ENCODE data around the gene TMEM37.

The TMEM37 gene

DNA sequence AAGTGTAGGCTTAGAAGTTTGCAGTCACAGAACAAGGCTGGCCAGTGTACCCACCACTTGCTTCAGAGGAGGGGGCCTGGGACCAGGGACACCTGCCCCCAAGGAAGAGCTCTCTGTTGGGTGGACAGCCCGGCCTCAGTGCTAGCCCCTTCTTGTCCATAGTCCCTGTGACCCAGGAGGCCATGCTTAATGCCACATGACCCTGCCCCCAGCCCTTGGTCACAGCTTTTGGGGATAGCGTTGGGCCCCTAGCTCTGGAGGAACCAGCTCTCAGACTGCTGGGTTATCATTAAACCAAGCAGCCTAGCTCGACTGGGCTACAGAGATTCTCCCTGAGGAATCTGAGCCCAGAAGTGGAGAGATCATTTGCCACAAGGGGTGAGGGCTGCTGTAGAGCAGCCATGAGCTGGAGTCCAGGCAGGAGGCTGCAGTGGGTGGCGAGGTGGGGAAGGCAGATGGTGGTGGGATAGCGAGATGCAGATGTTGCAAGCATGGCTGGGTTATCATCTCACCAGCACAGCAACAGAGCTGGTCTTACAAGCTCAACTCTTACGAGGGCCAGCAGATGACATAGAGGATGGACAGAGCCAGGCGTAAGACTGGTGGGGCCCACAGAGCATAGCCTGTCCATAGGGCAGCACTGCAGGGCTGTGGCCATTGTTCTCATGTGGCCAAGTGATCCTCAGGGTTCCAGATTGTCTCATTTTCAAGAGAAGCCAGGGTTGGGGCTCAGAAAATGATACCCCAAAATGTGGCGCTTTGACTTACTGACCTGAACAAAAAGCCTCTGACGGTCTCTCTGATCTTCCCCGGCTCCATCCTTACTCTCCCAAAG lies 7.2 kb upstream of the TMEM37 start:
- no peak overlapping the region for H3K4me3 ChIP-seq
- peaks cover 24% of the 10 kb centered on the region for H3K9me3 ChIP-seq
- no peak overlapping the region for H3K4me2 ChIP-seq
- peaks cover 13% of the 10 kb centered on the region for H3K4me1 ChIP-seq
- no peak for TF ChIP-seq Cebpa-rat (IDR thresholded peaks at IDR 0.05)
- no peak overlapping the region for H3K27ac ChIP-seq
- H4K20me1 ChIP-seq, result no peaks in the 10 kb centered on the region
- no peaks in the 10 kb centered on the region for H3K27me3 ChIP-seq
- no peak overlapping the region for H3K9ac ChIP-seq
- no peaks in the 10 kb centered on the region for H3K36me3 ChIP-seq

DNA sequence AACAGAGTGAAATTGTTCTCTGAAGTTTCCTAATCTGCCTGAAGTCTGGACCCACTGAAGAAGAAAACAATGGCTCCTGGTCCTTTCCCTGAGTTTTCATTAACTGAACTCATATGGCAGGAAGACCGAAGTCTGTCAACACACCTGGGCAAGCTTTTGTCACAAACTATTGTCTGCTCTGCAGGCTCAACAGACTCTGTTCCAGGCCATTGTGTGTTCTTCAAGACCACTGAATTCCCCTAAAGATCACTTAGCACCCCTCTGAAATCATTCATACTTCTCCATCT lies 6.6 kb upstream of the TMEM37 start:
- Histone ChIP-seq H4K20me1 (no peaks in the 10 kb centered on the region), H3K4me3 (no peak overlapping the region), H3K4me2 (no peak overlapping the region), H3K9me3 (peaks cover 21% of the 10 kb centered on the region), H3K27me3 (0 out of 2 replicates have a peak, but pooled peaks cover 2% of the 10 kb centered on the region), H3K9ac (no peak overlapping the region), H3K27ac (no peak overlapping the region), H3K36me3 (no peaks in the 10 kb centered on the region), H3K4me1 (peaks cover 15% of the 10 kb centered on the region)
- no peak for TF ChIP-seq Cebpa-rat (IDR thresholded peaks at IDR 0.05)

DNA sequence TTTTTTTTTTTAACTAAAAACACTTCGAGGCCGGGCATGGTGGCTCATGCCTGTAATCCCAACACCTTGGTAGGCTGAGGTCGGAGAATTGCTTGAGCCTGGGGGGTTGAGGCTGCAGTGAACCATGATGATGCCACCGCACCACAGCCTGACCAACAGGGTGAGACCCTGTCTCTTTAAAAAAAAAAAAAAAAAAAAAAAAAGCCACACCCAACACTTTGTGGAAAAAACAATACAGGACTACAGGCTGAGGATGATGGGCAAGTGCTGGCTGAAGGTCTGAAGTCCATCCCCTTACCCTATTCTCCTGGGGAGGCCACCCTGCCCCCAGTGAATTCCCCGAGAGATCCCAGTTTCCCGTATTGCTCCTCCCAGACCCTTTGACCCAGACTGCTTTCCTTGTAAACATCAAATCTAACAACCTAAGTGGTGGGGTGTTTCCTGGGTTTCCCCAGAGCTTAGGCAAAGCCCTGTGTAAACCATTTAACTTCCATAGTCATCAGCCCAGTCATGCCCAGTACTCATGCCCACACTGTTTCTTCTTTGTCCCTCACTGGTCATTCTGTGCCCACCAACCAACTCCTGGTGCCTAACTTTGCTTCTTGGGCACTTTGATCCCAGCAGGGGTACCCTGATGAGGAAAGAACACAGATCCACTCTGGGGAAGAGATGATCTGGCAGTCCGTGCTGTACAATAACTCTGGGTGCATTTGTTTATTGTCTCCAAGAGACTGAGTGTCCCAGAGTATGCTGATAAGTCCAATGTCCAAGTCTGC lies 5.8 kb upstream of the TMEM37 start:
- Histone ChIP-seq H3K36me3 (no peaks in the 10 kb centered on the region), H3K4me2 (peak overlapping the region; percentile 18; the same call in 1 of the 2 replicates), H3K9me3 (peaks cover 16% of the 10 kb centered on the region), H3K4me1 (peaks cover 22% of the 10 kb centered on the region), H3K4me3 (no peak overlapping the region), H3K9ac (no peak overlapping the region), H4K20me1 (no peaks in the 10 kb centered on the region; the same call in 1 of the 2 replicates), H3K27ac (no peak overlapping the region), H3K27me3 (0 out of 2 replicates have a peak, but pooled peaks cover 3% of the 10 kb centered on the region)
- no peak for TF ChIP-seq Cebpa-rat (IDR thresholded peaks at IDR 0.05)

DNA sequence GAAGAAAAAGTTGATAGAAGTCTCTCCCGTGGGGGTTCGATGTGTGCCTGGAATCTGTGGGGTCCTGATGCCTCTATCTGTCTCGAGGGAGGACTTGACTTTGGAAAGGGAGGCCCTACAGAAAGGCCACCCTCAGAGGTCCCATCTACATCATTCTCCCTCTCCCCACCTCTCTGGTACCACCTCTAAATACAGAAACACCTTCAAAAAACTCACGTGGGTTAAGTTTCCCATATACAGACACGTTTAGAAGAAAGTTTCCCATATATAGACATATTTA lies 5.3 kb upstream of the TMEM37 start:
- H3K4me2 ChIP-seq, result no peak overlapping the region

DNA sequence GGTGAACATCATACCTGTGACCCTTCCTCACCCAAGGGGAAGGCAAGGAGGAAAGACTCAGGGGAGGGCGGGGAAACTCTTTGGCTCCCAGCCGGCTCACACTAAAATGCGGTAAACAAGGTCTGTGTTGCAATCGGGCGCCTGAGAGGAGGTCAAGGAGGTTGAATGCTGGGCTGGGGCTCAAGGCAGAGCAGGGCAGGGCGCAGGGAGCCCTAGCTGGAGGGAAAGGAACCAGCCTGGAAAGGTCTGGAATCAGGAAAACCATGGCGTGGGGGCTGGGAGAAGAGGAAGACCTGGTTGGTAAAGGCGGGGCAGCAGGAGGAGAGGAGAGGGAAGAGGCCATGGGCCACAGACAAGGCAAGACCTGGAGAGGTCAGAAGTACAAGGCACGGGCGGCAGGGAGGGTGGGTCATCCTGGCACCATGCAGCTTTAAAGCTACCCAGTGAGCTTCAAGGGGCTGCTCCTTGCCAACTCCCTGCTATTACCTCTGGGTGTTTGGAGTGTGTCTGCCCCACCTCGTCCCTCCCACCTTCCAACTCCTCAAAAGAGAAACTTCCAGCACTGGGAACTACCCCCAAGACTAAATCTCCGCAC lies 4.8 kb upstream of the TMEM37 start:
- Histone ChIP-seq H3K4me2 (no peak overlapping the region), H3K9ac (no peak overlapping the region), H3K27me3 (0 out of 2 replicates have a peak, but pooled peaks cover 3% of the 10 kb centered on the region), H3K9me3 (peaks cover 5% of the 10 kb centered on the region; the same call in 1 of the 2 replicates), H4K20me1 (peaks cover 6% of the 10 kb centered on the region; the same call in 1 of the 2 replicates), H3K4me3 (no peak overlapping the region), H3K36me3 (no peaks in the 10 kb centered on the region), H3K27ac (no peak overlapping the region), H3K4me1 (peaks cover 31% of the 10 kb centered on the region)
- TF ChIP-seq Cebpa-rat (IDR thresholded peaks at IDR 0.05), result no peak

More for the DNA sequence above, 5.3 kb upstream of the TMEM37 start:
- Histone ChIP-seq H3K27ac (no peak overlapping the region), H3K4me1 (peaks cover 28% of the 10 kb centered on the region), H3K4me3 (no peak overlapping the region), H3K27me3 (0 out of 2 replicates have a peak, but pooled peaks cover 3% of the 10 kb centered on the region), H4K20me1 (peaks cover 4% of the 10 kb centered on the region; the same call in 1 of the 2 replicates), H3K9me3 (peaks cover 10% of the 10 kb centered on the region), H3K9ac (no peak overlapping the region), H3K36me3 (no peaks in the 10 kb centered on the region)
- no peak for TF ChIP-seq Cebpa-rat (IDR thresholded peaks at IDR 0.05)

DNA sequence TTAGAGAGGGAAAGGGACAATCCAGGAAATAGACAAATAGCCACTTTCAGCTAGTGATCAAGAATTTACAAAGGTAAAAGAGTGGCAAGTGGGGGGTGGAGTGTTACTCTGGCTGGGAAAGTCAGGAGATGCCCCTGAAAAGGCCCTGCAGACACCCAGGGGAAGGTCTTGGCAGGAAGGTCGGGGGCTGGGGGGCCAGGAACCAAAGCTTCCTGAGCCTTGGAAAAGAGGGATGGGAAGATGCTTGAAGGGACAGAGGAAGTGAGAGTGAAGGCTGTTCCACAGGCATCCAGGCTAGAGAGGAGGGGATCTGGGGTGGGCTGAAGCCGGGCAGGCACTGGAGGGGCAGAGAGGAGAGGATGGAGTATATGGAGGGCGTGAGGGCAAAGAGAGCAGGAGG lies 3.9 kb upstream of the TMEM37 start:
- Histone ChIP-seq H4K20me1 (peaks cover 6% of the 10 kb centered on the region; the same call in 1 of the 2 replicates), H3K36me3 (no peaks in the 10 kb centered on the region), H3K4me1 (peaks cover 31% of the 10 kb centered on the region), H3K27me3 (peaks cover 11% of the 10 kb centered on the region), H3K4me3 (no peak overlapping the region), H3K27ac (no peak overlapping the region), H3K4me2 (no peak overlapping the region), H3K9me3 (no peaks in the 10 kb centered on the region), H3K9ac (no peak overlapping the region)
- TF ChIP-seq Cebpa-rat (IDR thresholded peaks at IDR 0.05), result no peak

DNA sequence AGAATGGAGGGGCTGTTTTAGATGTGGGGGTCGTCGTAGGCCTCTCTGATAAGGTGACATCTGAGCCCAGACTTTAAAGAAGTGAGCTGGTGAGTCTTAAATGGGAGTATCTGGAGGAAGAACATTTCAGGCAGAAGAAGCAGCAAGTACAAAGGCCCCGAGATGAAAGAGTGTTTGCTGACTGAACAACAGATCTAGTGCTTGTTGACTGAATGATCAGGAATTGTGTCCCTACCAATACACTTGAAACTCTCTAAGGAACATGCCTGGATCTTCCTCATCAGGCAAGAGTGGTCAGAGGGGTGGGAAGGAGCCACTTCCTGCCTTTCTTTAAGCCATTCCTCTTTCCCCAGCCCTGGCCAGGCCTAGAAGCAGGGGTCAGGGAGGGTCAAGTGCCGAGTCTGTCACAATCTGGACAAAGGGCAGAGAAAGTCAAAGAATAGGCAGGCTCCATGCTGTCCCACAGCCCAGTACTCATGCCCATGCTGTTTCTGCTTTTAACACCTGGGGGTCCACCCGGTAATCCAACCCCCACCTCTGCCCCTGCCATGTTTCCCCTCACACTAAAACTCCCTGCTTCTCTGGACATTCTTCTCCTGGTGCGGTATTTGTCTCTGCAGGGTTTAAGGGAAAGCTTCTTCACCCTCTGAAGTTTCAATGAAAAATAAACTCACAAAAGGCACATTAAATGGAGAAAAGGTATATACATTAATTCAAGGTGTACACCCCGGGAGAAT lies 3.0 kb upstream of the TMEM37 start:
- Histone ChIP-seq H3K27ac (no peak overlapping the region), H3K4me1 (peaks cover 29% of the 10 kb centered on the region), H3K9ac (no peak overlapping the region), H3K27me3 (peaks cover 14% of the 10 kb centered on the region), H3K9me3 (no peaks in the 10 kb centered on the region), H3K4me2 (no peak overlapping the region), H3K4me3 (no peak overlapping the region), H4K20me1 (peaks cover 6% of the 10 kb centered on the region; the same call in 1 of the 2 replicates), H3K36me3 (no peaks in the 10 kb centered on the region)
- TF ChIP-seq Cebpa-rat (IDR thresholded peaks at IDR 0.05), result no peak

DNA sequence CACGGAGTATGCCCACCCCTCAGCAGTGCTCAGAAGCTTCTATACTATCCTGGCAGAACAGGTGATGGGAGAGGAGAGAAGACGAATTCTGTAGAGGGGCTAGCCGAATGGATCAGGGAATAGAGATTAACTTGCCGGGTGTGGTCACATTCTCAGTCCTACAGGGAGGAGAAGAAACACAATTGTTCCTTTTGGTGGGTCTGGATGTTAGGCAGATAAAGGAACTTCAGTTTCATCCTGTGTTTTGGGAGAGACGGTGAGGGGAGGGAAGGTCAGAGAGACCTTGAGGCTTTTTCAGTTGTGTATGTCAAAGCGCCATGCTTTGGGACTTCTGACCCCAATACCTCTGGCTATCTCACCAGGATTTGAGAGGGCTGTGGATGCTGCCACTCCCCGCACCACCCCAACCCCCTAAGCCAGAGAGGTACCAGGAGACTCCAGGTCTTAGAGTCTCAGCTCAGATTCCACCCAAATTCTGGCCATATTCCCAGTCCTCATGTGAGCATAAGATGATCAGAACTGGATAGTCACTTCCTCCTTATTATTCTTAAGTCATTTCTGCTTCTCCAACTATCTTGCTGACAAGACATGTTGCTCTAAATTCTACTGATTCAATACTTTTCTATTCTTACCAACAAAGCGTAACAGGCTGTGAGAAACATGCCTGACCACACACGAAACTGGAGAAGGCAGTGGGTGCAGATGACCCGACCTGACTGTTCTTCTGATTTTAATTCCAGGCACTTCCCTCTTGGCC lies 2.3 kb upstream of the TMEM37 start:
- H3K4me1 ChIP-seq, result peaks cover 29% of the 10 kb centered on the region
- H3K4me3 ChIP-seq, result no peak overlapping the region
- no peak for TF ChIP-seq Cebpa-rat (IDR thresholded peaks at IDR 0.05)
- H3K4me2 ChIP-seq, result no peak overlapping the region
- H3K36me3 ChIP-seq, result no peaks in the 10 kb centered on the region
- no peak overlapping the region for H3K27ac ChIP-seq
- peaks cover 14% of the 10 kb centered on the region for H3K27me3 ChIP-seq
- no peaks in the 10 kb centered on the region for H3K9me3 ChIP-seq
- no peak overlapping the region for H3K9ac ChIP-seq
- H4K20me1 ChIP-seq, result peaks cover 6% of the 10 kb centered on the region; the same call in 1 of the 2 replicates

DNA sequence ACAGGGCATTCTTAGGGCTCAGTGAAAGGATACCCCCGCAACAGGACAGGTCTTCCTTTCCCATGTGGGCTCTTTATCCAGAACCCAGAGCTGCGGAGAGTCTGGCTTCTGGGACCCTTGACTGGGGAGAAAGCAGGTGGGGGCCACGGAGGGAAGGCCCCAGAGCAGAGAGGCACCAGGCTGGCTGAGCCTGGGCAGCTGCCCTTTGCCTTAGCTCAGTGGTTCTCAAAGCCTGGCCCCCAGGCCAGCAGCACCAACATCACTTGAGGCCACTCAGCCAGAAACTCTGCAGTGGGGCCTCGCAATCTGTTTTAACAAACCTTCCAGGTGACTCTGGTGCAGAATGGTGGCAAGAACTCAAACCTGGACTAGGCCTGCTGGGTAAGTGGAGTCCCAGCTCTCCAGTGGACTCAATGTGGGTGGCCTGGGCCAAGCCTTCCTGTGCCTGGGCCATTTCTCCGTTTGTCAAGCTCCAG lies 1.6 kb upstream of the TMEM37 start:
- Histone ChIP-seq H3K4me3 (no peak overlapping the region), H3K36me3 (no peaks in the 10 kb centered on the region), H3K27ac (no peak overlapping the region), H3K9ac (no peak overlapping the region), H3K4me2 (peak overlapping the region; percentile 97; the same call in 1 of the 2 replicates), H3K4me1 (peaks cover 29% of the 10 kb centered on the region), H4K20me1 (peaks cover 6% of the 10 kb centered on the region; the same call in 1 of the 2 replicates), H3K9me3 (no peaks in the 10 kb centered on the region), H3K27me3 (peaks cover 14% of the 10 kb centered on the region)
- no peak for TF ChIP-seq Cebpa-rat (IDR thresholded peaks at IDR 0.05)

Measured in BLaER1 (cell line).